H9 (cell line): ENCODE measurements around the gene DYNLT4. TPM values are rescaled to one million over a fixed set of nuclear protein-coding genes. Genes with fewer than 3 reads are reported as not detected.

Experiments used
- DNase-seq: peaks from one replicate; pipeline ENCODE4 v3.0.0-alpha.2; 2017
- H2AFZ ChIP-seq: one replicate; pipeline ENCODE4 v1.6.1; 2013; ENCODE audit warnings: mild to moderate bottlenecking, low read length, control low read depth, moderate library complexity
- H2AK5ac ChIP-seq: 2 replicates; pipeline ENCODE4 v1.6.1; 2013; ENCODE audit warnings: low read length, control low read depth, mixed read lengths; ENCODE audit not compliant: insufficient read length
- H2BK120ac ChIP-seq: one replicate; pipeline ENCODE4 v1.6.1; 2013; ENCODE audit warnings: low read depth, mild to moderate bottlenecking, low read length, control low read depth, inconsistent platforms; ENCODE audit not compliant: poor library complexity, severe bottlenecking
- H2BK12ac ChIP-seq: 2 replicates; pipeline ENCODE4 v1.6.1; 2013; ENCODE audit warnings: low read length, control low read depth, mixed read lengths, low read depth; ENCODE audit not compliant: insufficient read length
- H2BK15ac ChIP-seq: 2 replicates; pipeline ENCODE4 v1.6.1; 2013; ENCODE audit warnings: low read depth, low read length, control low read depth
- H2BK20ac ChIP-seq: one replicate; pipeline ENCODE4 v1.6.1; 2013; ENCODE audit warnings: low read depth, mild to moderate bottlenecking, low read length, control low read depth, inconsistent platforms; ENCODE audit not compliant: poor library complexity, severe bottlenecking
- H2BK5ac ChIP-seq: 2 replicates; pipeline ENCODE4 v1.6.1; 2013; ENCODE audit warnings: low read length, control low read depth, mixed read lengths; ENCODE audit not compliant: insufficient read length
- H3K14ac ChIP-seq: 2 replicates; pipeline ENCODE4 v1.6.1; 2013; ENCODE audit warnings: low read length, control low read depth; ENCODE audit not compliant: insufficient read depth
- H3K18ac ChIP-seq: 2 replicates; pipeline ENCODE4 v1.6.1; 2013; ENCODE audit warnings: low read depth, mild to moderate bottlenecking, mixed read lengths, low read length, control low read depth; ENCODE audit not compliant: insufficient read length
- H3K23ac ChIP-seq: 2 replicates; pipeline ENCODE4 v1.6.1; 2013; ENCODE audit warnings: low read length, control low read depth, mixed read lengths, low read depth; ENCODE audit not compliant: insufficient read length
- H3K23me2 ChIP-seq: 2 replicates; pipeline ENCODE4 v1.6.1; 2013; ENCODE audit warnings: low read depth, mild to moderate bottlenecking, mixed read lengths, low read length, control low read depth; ENCODE audit not compliant: insufficient read length, poor library complexity, severe bottlenecking
- H3K27ac ChIP-seq: 2 replicates; pipeline ENCODE4 v1.5.1; 2013; ENCODE audit warnings: low read length, control low read depth, mixed read lengths, low read depth; ENCODE audit not compliant: insufficient read length
- H3K27me3 ChIP-seq: 2 replicates; pipeline ENCODE4 v1.6.1; 2013; ENCODE audit warnings: low read length, control low read depth, inconsistent platforms; ENCODE audit not compliant: insufficient read depth
- H3K4ac ChIP-seq: 2 replicates; pipeline ENCODE4 v1.6.1; 2013; ENCODE audit warnings: low read depth, mild to moderate bottlenecking, control low read depth, inconsistent platforms, low read length, moderate library complexity
- H3K4me1 ChIP-seq: 2 replicates; pipeline ENCODE4 v1.6.1; 2013; ENCODE audit warnings: low read length, control low read depth, inconsistent platforms; ENCODE audit not compliant: insufficient read depth
- H3K4me2 ChIP-seq: 2 replicates; pipeline ENCODE4 v1.6.1; 2013; ENCODE audit warnings: low read length, control low read depth, mixed read lengths; ENCODE audit not compliant: insufficient read length, insufficient read depth
- H3K56ac ChIP-seq: 2 replicates; pipeline ENCODE4 v1.6.1; 2013; ENCODE audit warnings: low read depth, mild to moderate bottlenecking, mixed read lengths, low read length, control low read depth; ENCODE audit not compliant: insufficient read length
- H3K79me1 ChIP-seq: 2 replicates; pipeline ENCODE4 v1.6.1; 2013; ENCODE audit warnings: low read depth, mild to moderate bottlenecking, moderate library complexity, low read length, control low read depth, inconsistent platforms; ENCODE audit not compliant: insufficient read depth, poor library complexity, severe bottlenecking
- H3K79me2 ChIP-seq: 2 replicates; pipeline ENCODE4 v1.6.1; 2013; ENCODE audit warnings: low read length, control low read depth, inconsistent platforms; ENCODE audit not compliant: insufficient read depth
- H3K9ac ChIP-seq: 2 replicates; pipeline ENCODE4 v1.6.1; 2013; ENCODE audit warnings: low read length, control low read depth, mixed read lengths; ENCODE audit not compliant: insufficient read length; ENCODE audit errors: extremely low read depth
- H3K9me3 ChIP-seq: one replicate; pipeline ENCODE4 v1.6.1; 2013; ENCODE audit warnings: low read depth, low read length, inconsistent platforms; ENCODE audit not compliant: control insufficient read depth
- H3T11ph ChIP-seq: one replicate; pipeline ENCODE4 v1.6.1; 2013; ENCODE audit warnings: mild to moderate bottlenecking, low read length, control low read depth, inconsistent platforms
- H4K20me1 ChIP-seq: one replicate; pipeline ENCODE4 v1.6.1; 2013; ENCODE audit not compliant: control insufficient read depth, insufficient read length, insufficient read depth
- H4K5ac ChIP-seq: 2 replicates; pipeline ENCODE4 v1.6.1; 2013; ENCODE audit warnings: low read depth, mild to moderate bottlenecking, mixed read lengths, low read length, control low read depth; ENCODE audit not compliant: insufficient read length
- H4K8ac ChIP-seq: replicated peaks from 2 replicates; pipeline ENCODE4 v1.6.1; 2013; ENCODE audit warnings: low read length, control low read depth, mixed read lengths, low read depth; ENCODE audit not compliant: insufficient read length
- H4K91ac ChIP-seq: 2 replicates; pipeline ENCODE4 v1.6.1; 2013; ENCODE audit warnings: low read depth, mild to moderate bottlenecking, moderate library complexity, mixed read lengths, low read length, control low read depth; ENCODE audit not compliant: insufficient read length
- H3K27ac Mint-ChIP-seq, 3 experiments: 2 replicates in 2 of 3; 3 replicates in 1 of 3; pipeline ENCODE4 v1.8.0; 2020 to 2021; ENCODE audit warnings: mixed read lengths in 3 of 3, mild to moderate bottlenecking in 1 of 3, moderate library complexity in 1 of 3
- H3K27me3 Mint-ChIP-seq: 2 replicates; pipeline ENCODE4 v1.8.0; 2021; ENCODE audit warnings: low read depth, mild to moderate bottlenecking, moderate library complexity, mixed read lengths
- H3K36me3 Mint-ChIP-seq, 3 experiments: 2 replicates in 2 of 3; 3 replicates in 1 of 3; pipeline ENCODE4 v1.8.0; 2020 to 2021; ENCODE audit warnings: low read depth in 3 of 3, mixed read lengths in 3 of 3; ENCODE audit not compliant: insufficient read depth in 1 of 3
- H3K4me1 Mint-ChIP-seq, 2 experiments: 2 replicates each; pipeline ENCODE4 v1.8.0; 2020; ENCODE audit warnings: mixed read lengths in 2 of 2
- H3K4me3 Mint-ChIP-seq, 2 experiments: 2 replicates in 1 of 2; 3 replicates in 1 of 2; pipeline ENCODE4 v1.8.0; 2020 to 2021; ENCODE audit warnings: mild to moderate bottlenecking in 2 of 2, mixed read lengths in 2 of 2, moderate library complexity in 1 of 2
- H3K9me3 Mint-ChIP-seq, 2 experiments: 2 replicates in 1 of 2; 3 replicates in 1 of 2; pipeline ENCODE4 v1.8.0; 2020; ENCODE audit warnings: mild to moderate bottlenecking in 2 of 2, mixed read lengths in 2 of 2, moderate library complexity in 1 of 2
- CTCF ChIP-seq: fragments of 200-600 bp; sonication (generic); conservative IDR thresholded peaks from 3 replicates; pipeline ENCODE4 v1.8.0; 2021; ENCODE audit warnings: antibody characterized with exemption, mild to moderate bottlenecking
- WGBS: extraction: QIAGEN DNeasy Blood & Tissue Kit; methylation state at CpG from one replicate; pipeline ENCODE4 v1.1.7; 2013; ENCODE audit warnings: missing lambda C conversion rate, low lambda C conversion rate, mixed read lengths; ENCODE audit not compliant: insufficient read length; ENCODE audit errors: extremely low coverage; 5-methylcytosine and 5-hydroxymethylcytosine counted together
- total RNA-seq: library from RNA; stranded (reverse); gene quantifications from 2 replicates; pipeline ENCODE4 v1.2.1, GENCODE V29; 2021

DYNLT4 gene
- total RNA-seq, 1 experiment from 2014 or later: not detected

- Histone ChIP-seq H3T11ph (no peak overlapping the region), H3K4me1 (peaks cover 6% of the 10 kb centered on the region; the same call in 1 of the 2 replicates), H2BK5ac (no peak overlapping the region), H2BK12ac (no peak overlapping the region), H3K18ac (no peak overlapping the region), H2AK5ac (no peak overlapping the region), H4K5ac (no peak overlapping the region), H3K79me1 (no peaks in the 10 kb centered on the region), H4K91ac (no peak overlapping the region), H2BK120ac (no peak overlapping the region), H3K23ac (no peak overlapping the region), H3K9me3 (no peaks in the 10 kb centered on the region), H3K14ac (no peak overlapping the region), H3K9ac (no peak overlapping the region), H4K20me1 (no peaks in the 10 kb centered on the region), H3K79me2 (no peaks in the 10 kb centered on the region), H2BK15ac (no peak overlapping the region), H2AFZ (no peak overlapping the region), H2BK20ac (no peak overlapping the region), H3K27me3 (no peaks in the 10 kb centered on the region), H4K8ac (no peak overlapping the region), H3K23me2 (peaks cover 9% of the 10 kb centered on the region), H3K4ac (no peak overlapping the region), H3K56ac (no peak overlapping the region), H3K27ac (no peak overlapping the region), H3K4me2 (no peak overlapping the region)
- Mint-ChIP-seq H3K4me3 (peak overlapping the region; percentile 3 to 18; a peak in 2 of 5 replicates), H3K36me3 (peaks cover 3 to 44% (median 26%) of the 10 kb centered on the region in 3 experiments), H3K9me3 (no peaks in the 10 kb centered on the region), H3K27ac (no peak overlapping the region), H3K4me1 (peaks cover 20 to 26% of the 10 kb centered on the region in 2 experiments), H3K27me3 (peaks cover 3% of the 10 kb centered on the region)
- WGBS: no CpG with 5 or more reads among the region's 13 CpGs
- TF ChIP-seq CTCF: no peak
- no peak for DNase-seq
Observed at GRCh38 chr1:44802306-44803061, 4.7 kb downstream of the DYNLT4 start.
